Activated naive CD4-positive, alpha-beta T cell treated with anti-CD3 and anti-CD28 coated beads for 36 hours (primary cell): ENCODE data around the gene SLC37A2. TPM values are rescaled to one million over a fixed set of nuclear protein-coding genes. Genes with fewer than 3 reads are reported as not detected.
"Not testable (repeated sequence)": the region's sequence is repeated elsewhere in the genome, so short reads cannot be mapped to it uniquely, and the experiment has no call there.

Source experiments
- CTCF ChIA-PET: fragments of 350-600 bp; sonication (Branson Sonifier 250); formaldehyde crosslinking; loops from one replicate; lab custom pipeline; 2021; ENCODE audit warnings: antibody characterized with exemption; lab: Charles Lee
- DNase-seq: peaks from one replicate; pipeline ENCODE4 v3.0.0-alpha.2; 2020
- H3K27ac Mint-ChIP-seq: one replicate; pipeline ENCODE4 v1.8.0; 2021; ENCODE audit warnings: mild to moderate bottlenecking, mixed read lengths
- H3K27me3 Mint-ChIP-seq: one replicate; pipeline ENCODE4 v1.8.0; 2021; ENCODE audit warnings: low read depth, mixed read lengths
- H3K36me3 Mint-ChIP-seq: one replicate; pipeline ENCODE4 v1.8.0; 2021; ENCODE audit warnings: low read depth, mixed read lengths
- H3K4me1 Mint-ChIP-seq: one replicate; pipeline ENCODE4 v1.8.0; 2021; ENCODE audit warnings: low read depth, mixed read lengths
- H3K4me3 Mint-ChIP-seq: one replicate; pipeline ENCODE4 v1.8.0; 2021; ENCODE audit warnings: mild to moderate bottlenecking, moderate library complexity, mixed read lengths
- H3K9me3 Mint-ChIP-seq: one replicate; pipeline ENCODE4 v1.8.0; 2021; ENCODE audit warnings: mixed read lengths
- intact Hi-C: fragments of 100-400 bp; cut with micrococcal nuclease; formaldehyde crosslinking; loops from one replicate; pipeline ENCODE4 v1.15.1; 2023
- total RNA-seq, 2 experiments: library from RNA; stranded (reverse); gene quantifications; one replicate each; pipeline ENCODE4 v1.2.3, GENCODE V29; 2021

Gene SLC37A2
- under 1 TPM; 0.57 to 0.67 TPM for total RNA-seq

- H3K4me1 Mint-ChIP-seq: peaks cover 6% of the 10 kb centered on the region
- H3K36me3 Mint-ChIP-seq: no peaks in the 10 kb centered on the region
- H3K9me3 Mint-ChIP-seq: no peaks in the 10 kb centered on the region
- DNase-seq: peak; percentile 61
- CTCF ChIA-PET: no interaction called here
- H3K4me3 Mint-ChIP-seq: peak within 1 kb of the TSS; percentile 61
- intact Hi-C loops: loop anchor here (5.0 kb wide), 1 partner anchor 49 kb away; the partner anchor contains the start of gene TMEM218
- peaks cover 40% of the 10 kb centered on the region for H3K27me3 Mint-ChIP-seq
- H3K27ac Mint-ChIP-seq: no peak within 1 kb of the TSS
Observed at GRCh38 chr11:125062931-125063428, at the start of gene SLC37A2. SLC37A2 (plus strand) TSS chr11:125063305; CDS start chr11:125063368, 63 bp downstream.

- Mint-ChIP-seq H3K27me3 (no peaks in the 10 kb centered on the region), H3K9me3 (no peaks in the 10 kb centered on the region), H3K4me3 (no peak overlapping the region), H3K27ac (no peak overlapping the region), H3K4me1 (no peaks in the 10 kb centered on the region), H3K36me3 (no peaks in the 10 kb centered on the region)
- CTCF ChIA-PET: no interaction called here
- intact Hi-C loops: no loop called here
- DNase-seq: no peak
Observed at GRCh38 chr11:125016413-125016812, 46.7 kb upstream of the SLC37A2 start.

GRCh38 chr11:125020342-125020741 lies 42.8 kb upstream of the SLC37A2 start:
- no peak for DNase-seq
- H3K27me3 Mint-ChIP-seq: no peaks in the 10 kb centered on the region
- no peaks in the 10 kb centered on the region for H3K9me3 Mint-ChIP-seq
- H3K36me3 Mint-ChIP-seq: no peaks in the 10 kb centered on the region
- CTCF ChIA-PET: interaction anchor here (0.6 kb wide), 1 partner anchor 59 kb away, joined by 3 read pairs; no protein-coding TSS in a partner anchor
- intact Hi-C loops: no loop called here
- no peaks in the 10 kb centered on the region for H3K4me1 Mint-ChIP-seq
- no peak overlapping the region for H3K4me3 Mint-ChIP-seq
- no peak overlapping the region for H3K27ac Mint-ChIP-seq

- CTCF ChIA-PET: no interaction called here
- Mint-ChIP-seq H3K4me1 (no peaks in the 10 kb centered on the region), H3K27ac (no peak overlapping the region), H3K4me3 (no peak overlapping the region), H3K9me3 (no peaks in the 10 kb centered on the region), H3K36me3 (no peaks in the 10 kb centered on the region), H3K27me3 (no peaks in the 10 kb centered on the region)
- intact Hi-C loops: no loop called here
- no peak for DNase-seq
Observed at GRCh38 chr11:125022551-125022950, 40.6 kb upstream of the SLC37A2 start.

- CTCF ChIA-PET: no interaction called here
- peaks cover 15% of the 10 kb centered on the region for H3K36me3 Mint-ChIP-seq
- H3K4me1 Mint-ChIP-seq: no peaks in the 10 kb centered on the region
- intact Hi-C loops: no loop called here
- no peak overlapping the region for H3K4me3 Mint-ChIP-seq
- no peaks in the 10 kb centered on the region for H3K27me3 Mint-ChIP-seq
- DNase-seq: no peak
- H3K27ac Mint-ChIP-seq: no peak overlapping the region
- no peaks in the 10 kb centered on the region for H3K9me3 Mint-ChIP-seq
Observed at GRCh38 chr11:125025968-125026367, 37.1 kb upstream of the SLC37A2 start.

- Mint-ChIP-seq H3K36me3 (peaks cover 35% of the 10 kb centered on the region), H3K9me3 (peaks cover 13% of the 10 kb centered on the region)
- intact Hi-C loops, H3K4me1 Mint-ChIP-seq, H3K27me3 Mint-ChIP-seq, H3K27ac Mint-ChIP-seq, H3K4me3 Mint-ChIP-seq, DNase-seq, CTCF ChIA-PET: not testable (repeated sequence)
Observed at GRCh38 chr11:125029431-125029830, 33.7 kb upstream of the SLC37A2 start.

GRCh38 chr11:125036933-125037332 lies 26.2 kb upstream of the SLC37A2 start:
- peaks cover 26% of the 10 kb centered on the region for H3K36me3 Mint-ChIP-seq
- no peak for DNase-seq
- H3K4me1 Mint-ChIP-seq: peaks cover 6% of the 10 kb centered on the region
- no peak overlapping the region for H3K4me3 Mint-ChIP-seq
- CTCF ChIA-PET: no interaction called here
- H3K9me3 Mint-ChIP-seq: peaks cover 15% of the 10 kb centered on the region
- intact Hi-C loops: no loop called here
- H3K27me3 Mint-ChIP-seq: no peaks in the 10 kb centered on the region
- H3K27ac Mint-ChIP-seq: no peak overlapping the region

GRCh38 chr11:125049164-125049792 lies 13.8 kb upstream of the SLC37A2 start:
- intact Hi-C loops: no loop called here
- CTCF ChIA-PET: no interaction called here
- peaks cover 3% of the 10 kb centered on the region for H3K9me3 Mint-ChIP-seq

GRCh38 chr11:125052047-125052446 lies 11.1 kb upstream of the SLC37A2 start:
- H3K4me3 Mint-ChIP-seq: no peak overlapping the region
- peaks cover 3% of the 10 kb centered on the region for H3K36me3 Mint-ChIP-seq
- no peak for DNase-seq
- H3K27ac Mint-ChIP-seq: no peak overlapping the region
- no peaks in the 10 kb centered on the region for H3K27me3 Mint-ChIP-seq
- CTCF ChIA-PET: no interaction called here
- no peaks in the 10 kb centered on the region for H3K9me3 Mint-ChIP-seq
- intact Hi-C loops: no loop called here
- no peaks in the 10 kb centered on the region for H3K4me1 Mint-ChIP-seq

More at GRCh38 chr11:125049164-125049792, 13.8 kb upstream of the SLC37A2 start:
- Mint-ChIP-seq H3K36me3 (peaks cover 6% of the 10 kb centered on the region), H3K4me1 (no peaks in the 10 kb centered on the region), H3K27ac (no peak overlapping the region), H3K27me3 (no peaks in the 10 kb centered on the region), H3K4me3 (no peak overlapping the region)
- no peak for DNase-seq

GRCh38 chr11:125053167-125053566 lies 9.9 kb upstream of the SLC37A2 start:
- H3K27ac Mint-ChIP-seq: no peak overlapping the region
- intact Hi-C loops: no loop called here
- no peaks in the 10 kb centered on the region for H3K27me3 Mint-ChIP-seq
- H3K4me3 Mint-ChIP-seq: no peak overlapping the region
- no peaks in the 10 kb centered on the region for H3K4me1 Mint-ChIP-seq
- DNase-seq: no peak
- H3K9me3 Mint-ChIP-seq: no peaks in the 10 kb centered on the region
- CTCF ChIA-PET: interaction anchor here (0.6 kb wide), 1 partner anchor 463 kb away, joined by 4 read pairs; no protein-coding TSS in a partner anchor
- H3K36me3 Mint-ChIP-seq: peaks cover 3% of the 10 kb centered on the region

- intact Hi-C loops: no loop called here
- no peak for DNase-seq
- CTCF ChIA-PET: no interaction called here
- Mint-ChIP-seq H3K4me3 (no peak overlapping the region), H3K27me3 (no peaks in the 10 kb centered on the region), H3K4me1 (no peaks in the 10 kb centered on the region), H3K36me3 (peaks cover 3% of the 10 kb centered on the region), H3K27ac (no peak overlapping the region), H3K9me3 (no peaks in the 10 kb centered on the region)
Observed at GRCh38 chr11:125055107-125055715, 7.9 kb upstream of the SLC37A2 start.

- CTCF ChIA-PET, H3K27me3 Mint-ChIP-seq, DNase-seq, H3K9me3 Mint-ChIP-seq, H3K4me3 Mint-ChIP-seq, H3K27ac Mint-ChIP-seq, H3K36me3 Mint-ChIP-seq, H3K4me1 Mint-ChIP-seq, intact Hi-C loops: not testable (repeated sequence)
Observed at GRCh38 chr11:125056111-125056510, 7.0 kb upstream of the SLC37A2 start.
